Gastrocnemius medialis (tissue), 4 donors: ENCODE data around the gene FADS3. TPM values are rescaled to one million over a fixed set of nuclear protein-coding genes. Genes with fewer than 3 reads are reported as not detected.

Experiments used
- ATAC-seq, 2 donors: fragments of 150-250 bp; one replicate each; pipeline ENCODE4 v1.9.1; 2016
- DNase-seq, 2 donors: peaks; one replicate each; pipeline ENCODE4 v3.0.0-alpha.2; 2019
- H3K27ac ChIP-seq, 4 donors: fragments of 200-600 bp; sonication (generic); 1 replicate in 1 of 4; 2 replicates in 3 of 4; pipeline ENCODE4 v1.5.1; 2016 to 2018; ENCODE audit warnings: mild to moderate bottlenecking in 2 of 4, moderate library complexity in 1 of 4
- H3K27me3 ChIP-seq, 3 donors: fragments of 200-600 bp; sonication (generic) in 2 of 3; 1 replicate in 1 of 3; 2 replicates in 2 of 3; pipeline versions ENCODE4 v1.5.1 to v1.6.0; 2016 to 2019; ENCODE audit warnings: mild to moderate bottlenecking in 1 of 3, moderate library complexity in 1 of 3
- H3K36me3 ChIP-seq, 2 donors: fragments of 200-600 bp; sonication (generic) in 1 of 2; one replicate each; pipeline ENCODE4 v1.5.1; 2017 to 2018
- H3K4me1 ChIP-seq, 2 donors: fragments of 200-600 bp; sonication (generic) in 1 of 2; one replicate each; pipeline ENCODE4 v1.5.1; 2016 to 2017; ENCODE audit warnings: mild to moderate bottlenecking in 2 of 2
- H3K4me3 ChIP-seq, 4 donors: fragments of 200-600 bp; sonication (generic) in 3 of 4; 1 replicate in 1 of 4; 2 replicates in 3 of 4; pipeline ENCODE4 v1.5.1; 2016 to 2019; ENCODE audit warnings: mild to moderate bottlenecking in 2 of 4
- H3K9me3 ChIP-seq, 3 donors: fragments of 200-600 bp; sonication (generic) in 2 of 3; 1 replicate in 1 of 3; 2 replicates in 2 of 3; pipeline ENCODE4 v1.5.1; 2016 to 2019
- CTCF ChIP-seq, 5 experiments: fragments of 450-650 bp in 3 of 5; fragments of 200-600 bp in 2 of 5; sonication (generic) in 2 of 5; IDR thresholded peaks in 4 of 5; conservative IDR thresholded peaks in 1 of 5; 1 replicate in 4 of 5; 2 replicates in 1 of 5; pipeline ENCODE4 v1.5.1; 2016 to 2019; ENCODE audit warnings: antibody characterized with exemption in 5 of 5, mild to moderate bottlenecking in 3 of 5, moderate library complexity in 3 of 5
- POLR2A ChIP-seq, 2 donors: fragments of 450-650 bp; IDR thresholded peaks; one replicate each; pipeline ENCODE4 v1.6.1; 2017; ENCODE audit warnings: antibody characterized with exemption in 2 of 2, mild to moderate bottlenecking in 2 of 2, moderate library complexity in 2 of 2
- in situ Hi-C, 4 donors: fragments of 200-750 bp; cut with MboI; loops; one replicate each; pipeline versions ENCODE4 v1.15.0 to v1.8.0; 2017; ENCODE audit warnings: low sequenced_read_pairs in 4 of 4
- intact Hi-C: fragments of 100-400 bp; cut with DNase I; formaldehyde crosslinking; loops from one replicate; pipeline ENCODE4 v1.15.1; 2023; ENCODE audit warnings: low total_unique reads
- total RNA-seq, 4 donors: library from RNA; depleted of rRNA; stranded (reverse); fragments of >200 nt; gene quantifications; one replicate each; pipeline versions ENCODE4 v1.1.0 to v1.2.3, GENCODE V29; 2016

Gene FADS3
- total RNA-seq, 4 donors from 2014 or later: 40.7 to 196 (median 89.0) TPM

GRCh38 chr11:61918938-61919704, 27.8 kb upstream of the FADS3 start:
- intact Hi-C loops: no loop called here
- ATAC-seq (no peak), DNase-seq (peak in 1 of 2 donors; percentile 38)
- TF ChIP-seq POLR2A (IDR thresholded peaks at IDR 0.05): no peak
- TF ChIP-seq CTCF (IDR thresholded peaks at IDR 0.05 in 4 of 5, conservative IDR thresholded peaks at IDR 0.05 in 1 of 5): no peak
- Histone ChIP-seq H3K27me3 (peaks cover 14 to 21% (median 16%) of the 10 kb centered on the region in 3 donors), H3K36me3 (no peaks in the 10 kb centered on the region), H3K9me3 (no peaks in the 10 kb centered on the region), H3K4me3 (no peak overlapping the region), H3K27ac (peak overlapping the region; percentile 49 to 77 (median 68)), H3K4me1 (peaks cover 13 to 17% of the 10 kb centered on the region in 2 donors)
- in situ Hi-C loops: no loop called here

- H3K27ac ChIP-seq: peak overlapping the region; percentile 49 to 77 (median 68)
- intact Hi-C loops (no loop called here), in situ Hi-C loops (no loop called here)
- H3K4me1 ChIP-seq: peaks cover 5 to 10% of the 10 kb centered on the region in 2 donors
- ATAC-seq (no peak), DNase-seq (no peak)
- no peaks in the 10 kb centered on the region for H3K36me3 ChIP-seq
- TF ChIP-seq POLR2A (IDR thresholded peaks at IDR 0.05): no peak
- no peaks in the 10 kb centered on the region for H3K9me3 ChIP-seq
- peak overlapping the region in 1 of 4 donors; percentile 54 for H3K4me3 ChIP-seq
- H3K27me3 ChIP-seq: peaks cover 14 to 21% (median 16%) of the 10 kb centered on the region in 3 donors
Observed at GRCh38 chr11:61918251-61918937, 27.0 kb upstream of the FADS3 start.

GRCh38 chr11:61917334-61918109, 26.2 kb upstream of the FADS3 start, which contains the start of gene RAB3IL1:
TSS of gene RAB3IL1 (minus strand) at chr11:61917566. CDS start at chr11:61917367, 199 bp downstream.
- in situ Hi-C loops: no loop called here
- DNase-seq: peak; percentile 45 to 52

GRCh38 chr11:61916737-61917333, 25.5 kb upstream of the FADS3 start:
- ATAC-seq (peak in 1 of 2 donors; percentile 3), DNase-seq (peak in 1 of 2 donors; percentile 12)
- TF ChIP-seq CTCF (IDR thresholded peaks at IDR 0.05 in 4 of 5, conservative IDR thresholded peaks at IDR 0.05 in 1 of 5) (no peak), POLR2A (IDR thresholded peaks at IDR 0.05) (no peak)
- no peaks in the 10 kb centered on the region for H3K9me3 ChIP-seq
- H3K4me3 ChIP-seq: peak overlapping the region; percentile 52 to 65 (median 55)
- H3K27me3 ChIP-seq: peaks cover 14 to 21% (median 16%) of the 10 kb centered on the region in 3 donors
- peak overlapping the region; percentile 63 to 77 (median 68) for H3K27ac ChIP-seq
- in situ Hi-C loops (no loop called here), intact Hi-C loops (no loop called here)
- H3K36me3 ChIP-seq: no peaks in the 10 kb centered on the region
- H3K4me1 ChIP-seq: peaks cover 0 to 5% of the 10 kb centered on the region in 2 donors

More at GRCh38 chr11:61917334-61918109, 26.2 kb upstream of the FADS3 start, which contains the start of gene RAB3IL1:
- peak; percentile 55 to 78 for ATAC-seq
- Histone ChIP-seq H3K4me1 (peaks cover 0 to 10% of the 10 kb centered on the region in 2 donors), H3K27ac (peak within 1 kb of the TSS; percentile 63 to 77 (median 68)), H3K27me3 (peaks cover 14 to 21% (median 16%) of the 10 kb centered on the region in 3 donors), H3K9me3 (no peaks in the 10 kb centered on the region), H3K36me3 (no peaks in the 10 kb centered on the region), H3K4me3 (peak within 1 kb of the TSS; percentile 52 to 65 (median 55))
- TF ChIP-seq CTCF (IDR thresholded peaks at IDR 0.05 in 4 of 5, conservative IDR thresholded peaks at IDR 0.05 in 1 of 5) (peak in 1 of 5 experiments; percentile 10), POLR2A (IDR thresholded peaks at IDR 0.05) (peak; percentile 50 to 53)
- intact Hi-C loops: no loop called here
